ENCODE measurements around the gene SLU7.

SLU7 gene

GRCh38 chr5:160367261-160367660 is 51.6 kb downstream of the SLU7 start:
- DNase-seq (ENCODE audit: low read depth): no peak

GRCh38 chr5:160366230-160366629 is 52.7 kb downstream of the SLU7 start:
- DNase-seq (ENCODE audit: low read depth): no peak

- DNase-seq (ENCODE audit: low read depth): no peak
Measured at GRCh38 chr5:160363660-160364395, 55.1 kb downstream of the SLU7 start.

- DNase-seq (ENCODE audit: low read depth): no peak
Measured at GRCh38 chr5:160363211-160363610, 55.7 kb downstream of the SLU7 start.

GRCh38 chr5:160361624-160362228 is 57.2 kb downstream of the SLU7 start:
- DNase-seq (ENCODE audit: low read depth): no peak

- DNase-seq (ENCODE audit: low read depth): no peak
Measured at GRCh38 chr5:160360310-160360709, 58.6 kb downstream of the SLU7 start.

- DNase-seq (ENCODE audit: low read depth): no peak
Measured at GRCh38 chr5:160359816-160360215, 59.1 kb downstream of the SLU7 start.

- DNase-seq (ENCODE audit: low read depth): no peak
Measured at GRCh38 chr5:160359242-160359641, 59.6 kb downstream of the SLU7 start.

- DNase-seq (ENCODE audit: low read depth): no peak
Measured at GRCh38 chr5:160357861-160358411, 60.9 kb downstream of the SLU7 start.

GRCh38 chr5:160357394-160357793 is 61.5 kb downstream of the SLU7 start:
- no peak for DNase-seq (ENCODE audit: low read depth)

- DNase-seq (ENCODE audit: low read depth): no peak
Measured at GRCh38 chr5:160356550-160357347, 62.1 kb downstream of the SLU7 start.

GRCh38 chr5:160354666-160355065 is 64.2 kb downstream of the SLU7 start:
- no peak for DNase-seq (ENCODE audit: low read depth)

- DNase-seq (ENCODE audit: low read depth): no peak
Measured at GRCh38 chr5:160353379-160353778, 65.5 kb downstream of the SLU7 start.

- no peak for DNase-seq (ENCODE audit: low read depth)
Measured at GRCh38 chr5:160352308-160352707, 66.6 kb downstream of the SLU7 start.
